K562 (cell line): Measurements from ENCODE around the gene ZSCAN32. TPM values are rescaled to one million over a fixed set of nuclear protein-coding genes. Genes with fewer than 3 reads are reported as not detected.
A peak's percentile ranks its signal among the peaks of the same experiment; 100 is the strongest.

ENCODE experiments used
- CBX2 ChIP-seq: fragments of 200-600 bp; sonication (generic); IDR thresholded peaks from one replicate; pipeline ENCODE4 v1.6.1; 2012; ENCODE audit warnings: mild to moderate bottlenecking, low read length, inconsistent platforms; ENCODE audit not compliant: insufficient read depth, poor library complexity, severe bottlenecking
- CBX8 ChIP-seq: fragments of 200-600 bp; sonication (generic); IDR thresholded peaks from 2 replicates; pipeline ENCODE4 v1.6.1; 2012; ENCODE audit warnings: borderline replicate concordance, mixed run types, low read depth, mild to moderate bottlenecking, moderate library complexity, mixed read lengths, low read length, control low read depth, inconsistent platforms; ENCODE audit not compliant: poor library complexity, severe bottlenecking; ENCODE audit errors: extremely low read depth
- SMARCA4 ChIP-seq: fragments of 450-650 bp; IDR thresholded peaks from 2 replicates; pipeline ENCODE4 v1.6.1; 2016
- TCF7 ChIP-seq: sonication (generic); IDR thresholded peaks from 2 replicates; pipeline ENCODE4 v1.6.1; 2016; ENCODE audit warnings: antibody characterized with exemption, borderline replicate concordance
- ZBTB33 ChIP-seq: sonication (generic); formaldehyde crosslinking; IDR thresholded peaks from 2 replicates; pipeline ENCODE4 v1.8.1; 2023; ENCODE audit warnings: mild to moderate bottlenecking, missing genetic modification reagents
- ZNF280A ChIP-seq: fragments of 450-650 bp; IDR thresholded peaks from 2 replicates; pipeline ENCODE4 v1.6.1; 2018; ENCODE audit warnings: mild to moderate bottlenecking, low read depth; ENCODE audit not compliant: partially characterized antibody
- ZSCAN32 ChIP-seq: fragments of 450-650 bp; formaldehyde crosslinking; IDR thresholded peaks from 2 replicates; pipeline ENCODE4 v1.4.0; 2020; ENCODE audit warnings: mild to moderate bottlenecking, moderate library complexity
- polyA plus RNA-seq, 8 experiments: library from polyadenylated mRNA; depleted of rRNA in 4 of 8; stranded (reverse) in 5 of 8; unstranded in 3 of 8; fragments of >200 nt; fragmentation: Nextera tagmentation in 2 of 8; fragmentation: Illumina TruSeq in 1 of 8; extraction: Ambion mirVana in 2 of 8; extraction: Trizol in 1 of 8; gene quantifications; 2 replicates each; pipeline versions ENCODE4 v1.2.1 to v1.2.3, GENCODE V29; 2011 to 2014; ENCODE audit warnings: inconsistent platforms in 1 of 8, missing spikeins in 1 of 8
- total RNA-seq, 7 experiments: library from RNA; depleted of rRNA in 6 of 7; stranded (reverse); fragments of >200 nt in 6 of 7; fragmentation: Illumina TruSeq in 2 of 7; extraction: Trizol in 2 of 7; gene quantifications; 2 replicates each; pipeline versions ENCODE4 v1.2.1 to v1.2.3, GENCODE V29; 2011 to 2021; ENCODE audit warnings: low replicate concordance in 1 of 7
- TF ChIP-seq, protein P1 (sequence below): fragments of 450-650 bp; IDR thresholded peaks from 2 replicates; pipeline ENCODE4 v1.6.1; 2016; ENCODE audit warnings: mild to moderate bottlenecking, moderate library complexity

ZSCAN32 gene
- total and polyA plus RNA-seq, 9 of the 15 experiments (the other 6 are each of a cell fraction or from before 2014, with no cell fraction given), result 16.0 to 29.4 (median 19.2) TPM

DNA sequence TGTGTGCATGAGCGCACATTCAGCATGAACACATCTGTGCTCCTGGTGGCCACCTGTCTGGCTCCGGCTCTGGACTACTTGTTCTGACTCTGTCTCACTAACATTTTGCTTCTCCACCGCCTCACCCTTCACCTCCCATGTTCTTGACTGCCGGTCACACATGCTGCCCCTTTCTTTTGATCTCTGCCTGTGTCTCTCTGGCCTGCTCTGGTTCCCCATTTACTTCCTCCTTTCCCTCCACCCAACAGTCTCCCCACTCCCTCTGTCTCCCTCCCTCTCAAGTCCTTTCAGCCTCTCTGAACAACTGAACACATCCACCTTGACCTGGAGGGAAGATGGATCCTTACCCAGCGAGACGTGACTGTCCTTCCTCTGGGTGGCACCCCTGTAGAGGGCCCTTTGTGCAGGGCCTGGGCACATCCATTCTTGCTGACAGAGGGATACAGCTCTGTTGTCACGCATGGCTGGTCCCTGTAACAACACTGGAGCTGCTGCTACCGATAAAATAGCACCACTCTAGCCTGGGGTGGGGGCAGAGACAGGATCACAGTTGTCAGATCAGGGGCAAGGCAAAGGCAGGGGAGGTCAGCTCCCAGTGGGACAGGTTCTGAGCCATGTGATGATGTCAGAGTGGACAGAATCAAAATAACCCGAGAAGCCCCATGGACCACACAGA, 11.0 kb downstream of the ZSCAN32 start (continued):
- no peak for TF ChIP-seq ZBTB33 (CRISPR knock-in tag)
- no peak for TF ChIP-seq SMARCA4
- TF ChIP-seq ZSCAN32 (CRISPR knock-in tag), result no peak
- peak; percentile 73; the same call in 1 of the 2 replicates for TF ChIP-seq TCF7
- TF ChIP-seq CBX8, result no peak
- TF ChIP-seq, protein P1, sequence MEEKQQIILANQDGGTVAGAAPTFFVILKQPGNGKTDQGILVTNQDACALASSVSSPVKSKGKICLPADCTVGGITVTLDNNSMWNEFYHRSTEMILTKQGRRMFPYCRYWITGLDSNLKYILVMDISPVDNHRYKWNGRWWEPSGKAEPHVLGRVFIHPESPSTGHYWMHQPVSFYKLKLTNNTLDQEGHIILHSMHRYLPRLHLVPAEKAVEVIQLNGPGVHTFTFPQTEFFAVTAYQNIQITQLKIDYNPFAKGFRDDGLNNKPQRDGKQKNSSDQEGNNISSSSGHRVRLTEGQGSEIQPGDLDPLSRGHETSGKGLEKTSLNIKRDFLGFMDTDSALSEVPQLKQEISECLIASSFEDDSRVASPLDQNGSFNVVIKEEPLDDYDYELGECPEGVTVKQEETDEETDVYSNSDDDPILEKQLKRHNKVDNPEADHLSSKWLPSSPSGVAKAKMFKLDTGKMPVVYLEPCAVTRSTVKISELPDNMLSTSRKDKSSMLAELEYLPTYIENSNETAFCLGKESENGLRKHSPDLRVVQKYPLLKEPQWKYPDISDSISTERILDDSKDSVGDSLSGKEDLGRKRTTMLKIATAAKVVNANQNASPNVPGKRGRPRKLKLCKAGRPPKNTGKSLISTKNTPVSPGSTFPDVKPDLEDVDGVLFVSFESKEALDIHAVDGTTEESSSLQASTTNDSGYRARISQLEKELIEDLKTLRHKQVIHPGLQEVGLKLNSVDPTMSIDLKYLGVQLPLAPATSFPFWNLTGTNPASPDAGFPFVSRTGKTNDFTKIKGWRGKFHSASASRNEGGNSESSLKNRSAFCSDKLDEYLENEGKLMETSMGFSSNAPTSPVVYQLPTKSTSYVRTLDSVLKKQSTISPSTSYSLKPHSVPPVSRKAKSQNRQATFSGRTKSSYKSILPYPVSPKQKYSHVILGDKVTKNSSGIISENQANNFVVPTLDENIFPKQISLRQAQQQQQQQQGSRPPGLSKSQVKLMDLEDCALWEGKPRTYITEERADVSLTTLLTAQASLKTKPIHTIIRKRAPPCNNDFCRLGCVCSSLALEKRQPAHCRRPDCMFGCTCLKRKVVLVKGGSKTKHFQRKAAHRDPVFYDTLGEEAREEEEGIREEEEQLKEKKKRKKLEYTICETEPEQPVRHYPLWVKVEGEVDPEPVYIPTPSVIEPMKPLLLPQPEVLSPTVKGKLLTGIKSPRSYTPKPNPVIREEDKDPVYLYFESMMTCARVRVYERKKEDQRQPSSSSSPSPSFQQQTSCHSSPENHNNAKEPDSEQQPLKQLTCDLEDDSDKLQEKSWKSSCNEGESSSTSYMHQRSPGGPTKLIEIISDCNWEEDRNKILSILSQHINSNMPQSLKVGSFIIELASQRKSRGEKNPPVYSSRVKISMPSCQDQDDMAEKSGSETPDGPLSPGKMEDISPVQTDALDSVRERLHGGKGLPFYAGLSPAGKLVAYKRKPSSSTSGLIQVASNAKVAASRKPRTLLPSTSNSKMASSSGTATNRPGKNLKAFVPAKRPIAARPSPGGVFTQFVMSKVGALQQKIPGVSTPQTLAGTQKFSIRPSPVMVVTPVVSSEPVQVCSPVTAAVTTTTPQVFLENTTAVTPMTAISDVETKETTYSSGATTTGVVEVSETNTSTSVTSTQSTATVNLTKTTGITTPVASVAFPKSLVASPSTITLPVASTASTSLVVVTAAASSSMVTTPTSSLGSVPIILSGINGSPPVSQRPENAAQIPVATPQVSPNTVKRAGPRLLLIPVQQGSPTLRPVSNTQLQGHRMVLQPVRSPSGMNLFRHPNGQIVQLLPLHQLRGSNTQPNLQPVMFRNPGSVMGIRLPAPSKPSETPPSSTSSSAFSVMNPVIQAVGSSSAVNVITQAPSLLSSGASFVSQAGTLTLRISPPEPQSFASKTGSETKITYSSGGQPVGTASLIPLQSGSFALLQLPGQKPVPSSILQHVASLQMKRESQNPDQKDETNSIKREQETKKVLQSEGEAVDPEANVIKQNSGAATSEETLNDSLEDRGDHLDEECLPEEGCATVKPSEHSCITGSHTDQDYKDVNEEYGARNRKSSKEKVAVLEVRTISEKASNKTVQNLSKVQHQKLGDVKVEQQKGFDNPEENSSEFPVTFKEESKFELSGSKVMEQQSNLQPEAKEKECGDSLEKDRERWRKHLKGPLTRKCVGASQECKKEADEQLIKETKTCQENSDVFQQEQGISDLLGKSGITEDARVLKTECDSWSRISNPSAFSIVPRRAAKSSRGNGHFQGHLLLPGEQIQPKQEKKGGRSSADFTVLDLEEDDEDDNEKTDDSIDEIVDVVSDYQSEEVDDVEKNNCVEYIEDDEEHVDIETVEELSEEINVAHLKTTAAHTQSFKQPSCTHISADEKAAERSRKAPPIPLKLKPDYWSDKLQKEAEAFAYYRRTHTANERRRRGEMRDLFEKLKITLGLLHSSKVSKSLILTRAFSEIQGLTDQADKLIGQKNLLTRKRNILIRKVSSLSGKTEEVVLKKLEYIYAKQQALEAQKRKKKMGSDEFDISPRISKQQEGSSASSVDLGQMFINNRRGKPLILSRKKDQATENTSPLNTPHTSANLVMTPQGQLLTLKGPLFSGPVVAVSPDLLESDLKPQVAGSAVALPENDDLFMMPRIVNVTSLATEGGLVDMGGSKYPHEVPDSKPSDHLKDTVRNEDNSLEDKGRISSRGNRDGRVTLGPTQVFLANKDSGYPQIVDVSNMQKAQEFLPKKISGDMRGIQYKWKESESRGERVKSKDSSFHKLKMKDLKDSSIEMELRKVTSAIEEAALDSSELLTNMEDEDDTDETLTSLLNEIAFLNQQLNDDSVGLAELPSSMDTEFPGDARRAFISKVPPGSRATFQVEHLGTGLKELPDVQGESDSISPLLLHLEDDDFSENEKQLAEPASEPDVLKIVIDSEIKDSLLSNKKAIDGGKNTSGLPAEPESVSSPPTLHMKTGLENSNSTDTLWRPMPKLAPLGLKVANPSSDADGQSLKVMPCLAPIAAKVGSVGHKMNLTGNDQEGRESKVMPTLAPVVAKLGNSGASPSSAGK, result peak; percentile 30; the same call in 1 of the 2 replicates
- no peak for TF ChIP-seq ZNF280A
- TF ChIP-seq CBX2, result no peak
